Right lobe of liver (tissue), 6 donors: ENCODE measurements around the gene CCDC89. TPM values are rescaled to one million over a fixed set of nuclear protein-coding genes. Genes with fewer than 3 reads are reported as not detected.

Experiments used
- ATAC-seq, 4 donors: fragments of 200-7000 bp; cut with Tn5 transposase; one replicate each; pipeline ENCODE4 v1.9.1; 2020; ENCODE audit warnings: mild to moderate bottlenecking in 4 of 4, moderate library complexity in 4 of 4
- DNase-seq, 3 donors: peaks; one replicate each; pipeline ENCODE4 v3.0.0-alpha.2; 2020
- H3K27ac ChIP-seq, 3 donors: fragments of 200-600 bp; one replicate each; pipeline ENCODE4 v1.8.0; 2022
- H3K27me3 ChIP-seq, 2 donors: fragments of 200-600 bp; one replicate each; pipeline ENCODE4 v1.8.0; 2022
- H3K36me3 ChIP-seq, 4 donors: fragments of 200-600 bp; sonication (generic) in 1 of 4; one replicate each; pipeline versions ENCODE4 v1.5.1 to v1.8.0; 2017 to 2022; ENCODE audit warnings: control low read depth in 1 of 4
- H3K4me1 ChIP-seq, 4 donors: fragments of 200-600 bp; sonication (generic) in 1 of 4; one replicate each; pipeline versions ENCODE4 v1.5.1 to v1.8.0; 2017 to 2022; ENCODE audit warnings: control low read depth in 1 of 4
- H3K4me3 ChIP-seq, 3 donors: fragments of 200-600 bp; one replicate each; pipeline ENCODE4 v1.8.0; 2022
- H3K9me3 ChIP-seq, 4 donors: fragments of 200-600 bp; sonication (generic) in 1 of 4; one replicate each; pipeline versions ENCODE4 v1.5.1 to v1.8.0; 2017 to 2022; ENCODE audit warnings: control low read depth in 1 of 4
- CTCF ChIP-seq, 4 donors: fragments of 200-600 bp in 3 of 4; fragments of 450-650 bp in 1 of 4; IDR thresholded peaks; one replicate each; pipeline versions ENCODE4 v1.5.1 to v1.8.0; 2016 to 2022; ENCODE audit warnings: antibody characterized with exemption in 4 of 4, mild to moderate bottlenecking in 2 of 4
- POLR2A ChIP-seq: fragments of 450-650 bp; IDR thresholded peaks from one replicate; pipeline ENCODE4 v1.6.1; 2017; ENCODE audit warnings: antibody characterized with exemption, mild to moderate bottlenecking
- WGBS: methylation state at CpG from one replicate; pipeline ENCODE4 v1.1.6; 2018; ENCODE audit warnings: low coverage, low lambda C conversion rate; ENCODE audit not compliant: insufficient coverage; ENCODE audit errors: missing lambda C conversion rate; 5-methylcytosine and 5-hydroxymethylcytosine counted together
- intact Hi-C, 2 donors: fragments of 100-400 bp; cut with DNase I; formaldehyde crosslinking; loops; one replicate each; pipeline versions ENCODE4 v1.11.2 to v1.14.1; 2022
- total RNA-seq, 6 experiments: library from RNA; depleted of rRNA in 2 of 6; stranded (reverse); fragments of >200 nt in 2 of 6; fragmentation: NEBNext Ultra II Directional in 3 of 6; extraction: Animal tissue kit (Norgen Biotek cat#: 25700) in 3 of 6; gene quantifications; one replicate each; pipeline versions ENCODE4 v1.1.0 to v1.2.4, GENCODE V29; 2016 to 2023
- donor health status: DM: no; HTN: yes; CAD: no.
- donor health status: DM: no; HTN: no; CAD: no.
- donor health status: DM: no; HTN: no; CAD: no.
- donor health status: DM: no; HTN: yes; CAD: no.
- donor health status: DM: no; HTN: yes; CAD: no.

The CCDC89 gene
- total RNA-seq, 6 experiments from 2014 or later, result 0.20 TPM; not detected in 5

GRCh38 chr11:85709941-85710702, 24.1 kb upstream of the CCDC89 start:
- intact Hi-C loops, result no loop called here
- 80% methylated on average over 5 of the region's 5 CpGs for WGBS
- H3K27ac ChIP-seq, result no peak overlapping the region
- no peak overlapping the region for H3K4me3 ChIP-seq
- H3K4me1 ChIP-seq, result no peaks in the 10 kb centered on the region
- no peaks in the 10 kb centered on the region for H3K9me3 ChIP-seq
- H3K27me3 ChIP-seq, result no peaks in the 10 kb centered on the region
- ATAC-seq (no peak), DNase-seq (no peak)
- no peaks in the 10 kb centered on the region for H3K36me3 ChIP-seq
- TF ChIP-seq POLR2A (no peak), CTCF (IDR thresholded peaks at IDR 0.05) (no peak)

- Histone ChIP-seq H3K4me3 (no peak overlapping the region), H3K36me3 (no peaks in the 10 kb centered on the region), H3K27me3 (no peaks in the 10 kb centered on the region), H3K9me3 (no peaks in the 10 kb centered on the region), H3K4me1 (no peaks in the 10 kb centered on the region), H3K27ac (no peak overlapping the region)
- intact Hi-C loops, result no loop called here
- no peak for DNase-seq
- TF ChIP-seq CTCF (IDR thresholded peaks at IDR 0.05), result no peak
- no peak for TF ChIP-seq POLR2A
- ATAC-seq, result no peak
Observed at GRCh38 chr11:85705800-85706199, 19.8 kb upstream of the CCDC89 start.

GRCh38 chr11:85704967-85705366, 19.0 kb upstream of the CCDC89 start:
- H3K27me3 ChIP-seq, result no peaks in the 10 kb centered on the region
- no peaks in the 10 kb centered on the region for H3K9me3 ChIP-seq
- DNase-seq (no peak), ATAC-seq (no peak)
- no peaks in the 10 kb centered on the region for H3K4me1 ChIP-seq
- H3K36me3 ChIP-seq, result no peaks in the 10 kb centered on the region
- H3K27ac ChIP-seq, result no peak overlapping the region
- intact Hi-C loops, result no loop called here
- no peak for TF ChIP-seq POLR2A
- TF ChIP-seq CTCF (IDR thresholded peaks at IDR 0.05), result no peak
- no peak overlapping the region for H3K4me3 ChIP-seq
- WGBS, result 91% methylated on average over 3 of the region's 3 CpGs

GRCh38 chr11:85699957-85700741, 14.2 kb upstream of the CCDC89 start:
- ATAC-seq, result peak in 2 of 4 donors; percentile 25 to 52
- 62% methylated on average over 2 of the region's 2 CpGs for WGBS
- H3K27ac ChIP-seq, result no peak overlapping the region

More at GRCh38 chr11:85699957-85700741, 14.2 kb upstream of the CCDC89 start:
- no peaks in the 10 kb centered on the region for H3K4me1 ChIP-seq
- H3K36me3 ChIP-seq, result no peaks in the 10 kb centered on the region
- H3K27me3 ChIP-seq, result no peaks in the 10 kb centered on the region
- DNase-seq, result no peak
- no peak overlapping the region for H3K4me3 ChIP-seq
- TF ChIP-seq POLR2A, result no peak
- no peak for TF ChIP-seq CTCF (IDR thresholded peaks at IDR 0.05)
- H3K9me3 ChIP-seq, result no peaks in the 10 kb centered on the region
- intact Hi-C loops, result no loop called here
